ENCODE results near the gene UBE2K.
"Not testable (repeated sequence)": the region's sequence is repeated elsewhere in the genome, so short reads cannot be mapped to it uniquely, and the experiment has no call there.

Gene UBE2K

GRCh38 chr4:39813033-39813432, 115.1 kb downstream of the UBE2K start:
- not testable (repeated sequence) for DNase-seq

- not testable (repeated sequence) for DNase-seq
These were observed 115.8 kb downstream of the UBE2K start for GRCh38 chr4:39813761-39814160.

GRCh38 chr4:39814403-39815185, 116.7 kb downstream of the UBE2K start:
- no peak for DNase-seq

- DNase-seq: no peak
These were observed 120.7 kb downstream of the UBE2K start for GRCh38 chr4:39818646-39819045.

GRCh38 chr4:39820186-39820585, 122.2 kb downstream of the UBE2K start:
- no peak for DNase-seq

- DNase-seq: no peak
These were observed 124.0 kb downstream of the UBE2K start for GRCh38 chr4:39821951-39822350.

GRCh38 chr4:39822662-39823061, 124.7 kb downstream of the UBE2K start:
- no peak for DNase-seq

- DNase-seq: no peak
These were observed 125.3 kb downstream of the UBE2K start for GRCh38 chr4:39823191-39823590.

GRCh38 chr4:39825090-39825489, 127.2 kb downstream of the UBE2K start:
- no peak for DNase-seq

GRCh38 chr4:39825741-39826231, 127.8 kb downstream of the UBE2K start:
- no peak for DNase-seq

Data from activated naive CD4-positive, alpha-beta T cell (primary cell).